HG02678 (cell line): ENCODE measurements around the gene CDY1B.
"Not testable (repeated sequence)": the region's sequence is repeated elsewhere in the genome, so short reads cannot be mapped to it uniquely, and the experiment has no call there.

Source experiments
- ATAC-seq: cut with Tn5 transposase; IDR thresholded peaks from one replicate; pipeline ENCODE4 v1.9.1; 2021; ENCODE audit warnings: mild to moderate bottlenecking, moderate library complexity; ENCODE audit not compliant: unreplicated experiment

CDY1B gene, protein sequence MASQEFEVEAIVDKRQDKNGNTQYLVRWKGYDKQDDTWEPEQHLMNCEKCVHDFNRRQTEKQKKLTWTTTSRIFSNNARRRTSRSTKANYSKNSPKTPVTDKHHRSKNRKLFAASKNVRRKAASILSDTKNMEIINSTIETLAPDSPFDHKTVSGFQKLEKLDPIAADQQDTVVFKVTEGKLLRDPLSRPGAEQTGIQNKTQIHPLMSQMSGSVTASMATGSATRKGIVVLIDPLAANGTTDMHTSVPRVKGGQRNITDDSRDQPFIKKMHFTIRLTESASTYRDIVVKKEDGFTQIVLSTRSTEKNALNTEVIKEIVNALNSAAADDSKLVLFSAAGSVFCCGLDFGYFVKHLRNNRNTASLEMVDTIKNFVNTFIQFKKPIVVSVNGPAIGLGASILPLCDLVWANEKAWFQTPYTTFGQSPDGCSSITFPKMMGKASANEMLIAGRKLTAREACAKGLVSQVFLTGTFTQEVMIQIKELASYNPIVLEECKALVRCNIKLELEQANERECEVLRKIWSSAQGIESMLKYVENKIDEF

DNA sequence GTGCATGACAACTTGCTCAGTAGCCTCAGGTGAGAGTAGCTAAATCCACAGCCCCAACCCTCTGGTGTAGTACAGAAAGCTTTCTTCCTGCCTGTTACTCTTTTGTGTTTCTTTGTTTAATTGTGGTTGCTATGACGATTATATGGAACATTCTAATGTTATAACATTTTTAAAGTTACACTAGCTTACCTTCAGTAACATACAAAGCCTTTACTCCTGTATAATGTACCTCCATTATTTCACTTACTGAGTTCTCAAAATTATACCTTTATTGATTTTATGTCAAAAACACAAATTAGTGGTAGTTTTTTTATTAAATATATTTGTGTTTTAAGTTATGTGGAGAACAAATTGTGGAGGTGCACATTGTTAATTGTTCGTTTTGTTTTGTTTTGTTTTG is at the start of gene CDY1B:
Gene CDY1B, minus strand, starts transcription at position 101 of the 400 bp plus-strand sequence. CDS start 331 bp downstream, outside the sequence.
- not testable (repeated sequence) for ATAC-seq

DNA sequence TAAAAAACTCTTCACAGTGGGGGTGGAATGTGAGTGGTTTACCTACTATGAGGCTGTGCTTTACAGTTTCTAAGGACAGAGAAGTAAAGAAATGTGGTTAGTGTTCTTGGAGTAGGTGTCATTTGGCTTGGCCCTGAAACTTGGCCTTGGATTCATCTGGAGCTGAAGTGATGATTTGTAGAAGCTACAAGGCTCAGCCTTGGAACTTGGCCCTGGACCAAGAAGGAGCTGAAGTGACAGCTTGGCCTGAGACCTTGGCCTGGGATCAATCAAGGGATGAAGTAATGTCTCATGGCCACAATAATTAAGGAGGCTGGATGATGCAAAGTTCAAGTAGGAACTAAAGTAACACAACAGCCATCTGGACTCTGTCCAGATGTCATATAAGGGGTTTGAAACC is 1.7 kb upstream of the CDY1B start:
- ATAC-seq: not testable (repeated sequence)

DNA sequence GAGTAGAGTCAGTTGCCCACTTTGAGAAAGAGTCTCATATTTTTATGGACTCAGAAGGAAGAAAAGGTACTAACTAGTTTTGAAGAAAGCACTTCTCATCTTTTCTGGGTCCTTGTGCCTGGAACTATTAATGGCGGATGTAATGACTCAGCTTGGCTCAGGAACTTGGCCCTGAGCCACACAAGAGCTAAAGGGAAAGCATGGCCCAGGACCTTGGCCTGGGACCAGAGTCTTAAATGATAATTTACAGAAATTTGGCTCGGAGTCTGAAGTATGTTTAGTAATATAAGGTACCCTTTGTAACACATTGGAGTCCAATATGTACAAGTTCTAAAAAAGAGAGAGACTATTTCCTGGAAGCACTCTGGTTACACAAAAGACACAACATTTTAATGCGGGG is 4.6 kb downstream of the CDY1B start:
- not testable (repeated sequence) for ATAC-seq

- ATAC-seq: not testable (repeated sequence)
These were observed 8.7 kb downstream of the CDY1B start for GRCh38 chrY:24039008-24039718.

GRCh38 chrY:24026212-24027103 is 21.4 kb downstream of the CDY1B start:
- ATAC-seq: not testable (repeated sequence)
